ENCODE measurements around the gene TMEM201. TPM values are rescaled to one million over a fixed set of nuclear protein-coding genes. Genes with fewer than 3 reads are reported as not detected.

Gene TMEM201
- total and polyA plus RNA-seq, 2 of the 13 experiments (the other 11 are each of a cell fraction or from before 2014, with no cell fraction given): 1.5 to 8.2 TPM

GRCh38 chr1:9594471-9595155, 5.9 kb downstream of the TMEM201 start:
- Histone ChIP-seq H3K4me1 (ENCODE audit: insufficient read depth, low read length) (peaks cover 47% of the 10 kb centered on the region), H3K9me3 (ENCODE audit: low read length) (no peaks in the 10 kb centered on the region), H3K9ac (ENCODE audit: insufficient read depth, low read depth, low read length) (no peak overlapping the region), H3K4me2 (ENCODE audit: low read depth, low read length) (no peak overlapping the region), H3K27ac (ENCODE audit: extremely low read length, insufficient read depth, low read length) (peak overlapping the region; percentile 63), H3K4me3 (replicated peaks in 1 of 3; ENCODE audit: insufficient read depth in 1 of 3, low read depth in 2 of 3, low read length in 3 of 3) (no peak overlapping the region), H3K27me3 (ENCODE audit: control insufficient read depth in 1 of 2, insufficient read depth in 2 of 2, low read length in 2 of 2) (no peaks in the 10 kb centered on the region), H3K79me2 (ENCODE audit: insufficient read depth, low read length) (peaks cover 55% of the 10 kb centered on the region), H2AFZ (ENCODE audit: low read length) (no peak overlapping the region), H4K20me1 (ENCODE audit: insufficient read depth, low read length) (peaks cover 27% of the 10 kb centered on the region), H3K36me3 (replicated peaks in 1 of 2; ENCODE audit: control insufficient read depth in 1 of 2, insufficient read depth in 2 of 2, low read length in 2 of 2) (peaks cover 8 to 24% of the 10 kb centered on the region in 2 experiments; a peak in 4 of 5 replicates)
- ChIA-PET POLR2A (no interaction called here), CTCF (ENCODE audit: low intra/inter-chr PET ratio, low total read pairs) (no interaction called here)
- no peak for FAIRE-seq
- intact Hi-C loops (cut with micrococcal nuclease; ENCODE audit: unreplicated experiment): no loop called here
- DNase-seq (ENCODE audit: low spot score): no peak
- no TSS peak for BruUV-seq (replicated peaks)
- TF ChIP-seq KMT2B (CRISPR knock-in tag; IDR thresholded peaks at IDR 0.05): no peak
- peak; percentile 78 for TF ChIP-seq ZNF629 (CRISPR knock-in tag; conservative IDR thresholded peaks at IDR 0.05)
- in situ Hi-C loops (cut with HindIII; ENCODE audit: extremely low pct_ligation_motif_present, low pct_unique_long_range_greater_than_20kb): no loop called here
- 100% methylated on average over 4 of the region's 20 CpGs for WGBS (ENCODE audit: low lambda C conversion rate)
- no peak for ATAC-seq

GRCh38 chr1:9595156-9595967, 6.7 kb downstream of the TMEM201 start:
- H3K79me2 ChIP-seq (ENCODE audit: insufficient read depth, low read length): peaks cover 47% of the 10 kb centered on the region
- CTCF ChIA-PET (ENCODE audit: low intra/inter-chr PET ratio, low total read pairs): no interaction called here
- no peak for FAIRE-seq
- no peak for TF ChIP-seq ZMYM3 (CRISPR knock-in tag; IDR thresholded peaks at IDR 0.05)
- TF ChIP-seq ZNF225 (CRISPR knock-in tag; IDR thresholded peaks at IDR 0.05): no peak
- no peak for TF ChIP-seq ZBTB43 (CRISPR knock-in tag; conservative IDR thresholded peaks at IDR 0.05)
- TF ChIP-seq ATF7 (IDR thresholded peaks at IDR 0.05): no peak
- TF ChIP-seq ATF7 (CRISPR knock-in tag; IDR thresholded peaks at IDR 0.05): no peak
- no peak for TF ChIP-seq NFYB (CRISPR knock-in tag; IDR thresholded peaks at IDR 0.05)
- no peak for TF ChIP-seq ZNF564 (CRISPR knock-in tag; IDR thresholded peaks at IDR 0.05)
- TF ChIP-seq ZNF704 (CRISPR knock-in tag; IDR thresholded peaks at IDR 0.05; ENCODE audit: borderline replicate concordance): no peak
- TF ChIP-seq ZNF460 (CRISPR knock-in tag; IDR thresholded peaks at IDR 0.05; ENCODE audit: borderline replicate concordance): no peak
- no peak for TF ChIP-seq ZNF501 (CRISPR knock-in tag; IDR thresholded peaks at IDR 0.05)
- TF ChIP-seq ATF7-NPFF (CRISPR knock-in tag; IDR thresholded peaks at IDR 0.05; ENCODE audit: low read depth): no peak
- TF ChIP-seq ADNP (CRISPR knock-in tag; IDR thresholded peaks at IDR 0.05): no peak
- TF ChIP-seq JUND (CRISPR knock-in tag; IDR thresholded peaks at IDR 0.05): no peak
- TF ChIP-seq PRMT3 (CRISPR knock-in tag; IDR thresholded peaks at IDR 0.05; ENCODE audit: borderline replicate concordance, low read depth): no peak

More at GRCh38 chr1:9595156-9595967, 6.7 kb downstream of the TMEM201 start:
- H4K20me1 ChIP-seq (ENCODE audit: insufficient read depth, low read length): peaks cover 20% of the 10 kb centered on the region
- no TSS peak for BruUV-seq (replicated peaks)
- H3K27me3 ChIP-seq (ENCODE audit: control insufficient read depth in 1 of 2, insufficient read depth in 2 of 2, low read length in 2 of 2): no peaks in the 10 kb centered on the region
- H3K27ac ChIP-seq (ENCODE audit: extremely low read length, insufficient read depth, low read length): no peak overlapping the region
- H2AFZ ChIP-seq (ENCODE audit: low read length): no peak overlapping the region
- H3K4me1 ChIP-seq (ENCODE audit: insufficient read depth, low read length): peaks cover 40% of the 10 kb centered on the region
- no peaks in the 10 kb centered on the region for H3K9me3 ChIP-seq (ENCODE audit: low read length)
- H3K4me2 ChIP-seq (ENCODE audit: low read depth, low read length): no peak overlapping the region
- in situ Hi-C loops (cut with HindIII; ENCODE audit: extremely low pct_ligation_motif_present, low pct_unique_long_range_greater_than_20kb): no loop called here
- 98% methylated on average over 10 of the region's 17 CpGs for WGBS (ENCODE audit: low lambda C conversion rate)
- DNase-seq (ENCODE audit: low spot score) (no peak), ATAC-seq (no peak)
- POLR2A ChIA-PET: no interaction called here
- H3K4me3 ChIP-seq (replicated peaks in 1 of 3; ENCODE audit: insufficient read depth in 1 of 3, low read depth in 2 of 3, low read length in 3 of 3): no peak overlapping the region
- H3K9ac ChIP-seq (ENCODE audit: insufficient read depth, low read depth, low read length): no peak overlapping the region
- intact Hi-C loops (cut with micrococcal nuclease; ENCODE audit: unreplicated experiment): no loop called here
- peaks cover 11 to 31% of the 10 kb centered on the region in 2 experiments; a peak in 4 of 5 replicates for H3K36me3 ChIP-seq (replicated peaks in 1 of 2; ENCODE audit: control insufficient read depth in 1 of 2, insufficient read depth in 2 of 2, low read length in 2 of 2)
